Endothelial cell of umbilical vein (primary cell): ENCODE measurements around the gene PRKCB.

Experiments used
- EZH2 ChIP-seq: IDR thresholded peaks from 2 replicates; pipeline ENCODE4 v1.6.1; 2012; ENCODE audit warnings: borderline replicate concordance, low read depth, mild to moderate bottlenecking, moderate library complexity, low read length, inconsistent platforms; ENCODE audit not compliant: severe bottlenecking
- JUN ChIP-seq: IDR thresholded peaks from 2 replicates; pipeline ENCODE4 v1.6.1; 2011; ENCODE audit warnings: borderline replicate concordance, low read depth; ENCODE audit not compliant: insufficient read length, insufficient read depth

DNA sequence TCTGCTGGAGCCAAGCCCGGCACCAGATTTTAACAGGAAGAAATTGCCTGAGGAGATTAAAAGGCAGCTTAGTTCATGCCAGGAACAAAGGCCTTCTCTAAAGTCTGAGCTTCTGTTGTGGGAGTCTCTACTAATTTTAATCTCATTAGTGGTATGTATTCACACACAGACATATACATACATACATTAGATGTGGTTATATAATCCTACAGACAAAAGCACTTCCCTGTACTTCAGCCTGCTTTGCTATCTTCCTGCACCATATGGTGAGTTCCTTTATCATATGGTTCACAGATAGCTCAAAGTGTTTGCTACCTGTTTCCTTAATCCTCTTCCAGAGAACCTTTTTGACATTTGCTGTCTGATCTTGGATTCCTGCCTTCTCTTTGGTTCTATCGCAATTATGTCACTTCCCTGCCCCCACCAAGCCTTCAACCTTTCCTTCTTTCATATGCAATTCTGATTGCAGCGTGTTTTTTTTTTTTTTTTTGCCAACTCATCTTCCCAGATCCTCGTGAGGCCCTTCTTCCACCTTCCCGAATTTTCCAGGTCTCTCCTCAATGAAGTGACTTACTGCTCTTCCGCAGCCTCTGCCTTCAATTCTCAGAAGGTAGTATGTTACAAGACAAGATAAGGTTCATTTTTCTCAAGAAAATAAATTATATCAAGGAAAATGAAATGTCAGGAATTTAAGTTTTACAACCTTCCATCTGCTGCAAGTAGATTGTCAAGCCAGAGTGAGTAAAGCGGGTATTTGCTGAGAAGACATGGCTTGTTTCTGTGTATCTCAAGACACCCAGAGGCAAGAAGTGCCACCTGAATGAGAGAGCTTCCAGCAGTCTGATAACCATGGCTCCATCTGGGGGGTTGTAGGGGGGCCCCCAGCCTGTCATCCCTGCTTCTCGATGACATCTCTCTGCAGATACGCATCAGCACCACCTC, 300.1 kb downstream of the PRKCB start:
- no peak for TF ChIP-seq JUN
- TF ChIP-seq EZH2: no peak
